ENCODE results near the gene TTC34.
A peak's percentile ranks its signal among the peaks of the same experiment; 100 is the strongest.

The TTC34 gene

GRCh38 chr1:2623571-2624337 lies 177.7 kb downstream of the TTC34 start:
- no peak for DNase-seq

- no peak for DNase-seq
Observed at GRCh38 chr1:2617971-2618470, 183.5 kb downstream of the TTC34 start.

GRCh38 chr1:2614145-2614544 lies 187.3 kb downstream of the TTC34 start:
- no peak for DNase-seq

GRCh38 chr1:2612591-2613365 lies 188.7 kb downstream of the TTC34 start:
- no peak for DNase-seq

GRCh38 chr1:2611621-2612437 lies 189.7 kb downstream of the TTC34 start:
- no peak for DNase-seq

GRCh38 chr1:2611031-2611501 lies 190.4 kb downstream of the TTC34 start:
- peak; percentile 11 for DNase-seq

GRCh38 chr1:2610036-2610959 lies 191.2 kb downstream of the TTC34 start:
- DNase-seq, result no peak

- DNase-seq, result no peak
Observed at GRCh38 chr1:2609319-2610035, 192.0 kb downstream of the TTC34 start.

- no peak for DNase-seq
Observed at GRCh38 chr1:2607641-2608091, 193.8 kb downstream of the TTC34 start.

- no peak for DNase-seq
Observed at GRCh38 chr1:2606881-2607621, 194.4 kb downstream of the TTC34 start.

- DNase-seq, result no peak
Observed at GRCh38 chr1:2606396-2606880, 195.1 kb downstream of the TTC34 start.

GRCh38 chr1:2605509-2606395 lies 195.7 kb downstream of the TTC34 start:
- no peak for DNase-seq

- no peak for DNase-seq
Observed at GRCh38 chr1:2604844-2605508, 196.5 kb downstream of the TTC34 start.

GRCh38 chr1:2604156-2604843 lies 197.2 kb downstream of the TTC34 start:
- DNase-seq, result no peak

GRCh38 chr1:2603521-2604155 lies 197.9 kb downstream of the TTC34 start:
- DNase-seq, result no peak

GRCh38 chr1:2602866-2603520 lies 198.5 kb downstream of the TTC34 start:
- DNase-seq, result no peak

GRCh38 chr1:2602311-2602835 lies 199.1 kb downstream of the TTC34 start:
- no peak for DNase-seq
